Nephron (organoid): ENCODE data around the gene AGO3.

ENCODE experiments used
- H3K27ac Mint-ChIP-seq, 3 experiments: 2 replicates each; pipeline ENCODE4 v1.8.0; 2020; ENCODE audit warnings: mixed read lengths in 3 of 3, mild to moderate bottlenecking in 2 of 3, moderate library complexity in 1 of 3
- H3K27me3 Mint-ChIP-seq: 2 replicates; pipeline ENCODE4 v1.8.0; 2021; ENCODE audit warnings: low read depth, mild to moderate bottlenecking, moderate library complexity, mixed read lengths
- H3K36me3 Mint-ChIP-seq: 2 replicates; pipeline ENCODE4 v1.8.0; 2020; ENCODE audit warnings: low read depth, mixed read lengths
- H3K4me1 Mint-ChIP-seq: 2 replicates; pipeline ENCODE4 v1.8.0; 2020; ENCODE audit warnings: mixed read lengths
- H3K4me3 Mint-ChIP-seq, 3 experiments: 2 replicates each; pipeline ENCODE4 v1.8.0; 2020; ENCODE audit warnings: mild to moderate bottlenecking in 3 of 3, mixed read lengths in 3 of 3, moderate library complexity in 2 of 3
- H3K9me3 Mint-ChIP-seq: 2 replicates; pipeline ENCODE4 v1.8.0; 2020; ENCODE audit warnings: mixed read lengths
- TF ChIP-seq, protein P1 (sequence below), 3 experiments: fragments of 200-600 bp; sonication (generic); IDR thresholded peaks; one replicate each; pipeline ENCODE4 v1.5.0; 2021; ENCODE audit warnings: antibody characterized with exemption in 3 of 3; ENCODE audit not compliant: unreplicated experiment in 3 of 3

AGO3 gene

DNA sequence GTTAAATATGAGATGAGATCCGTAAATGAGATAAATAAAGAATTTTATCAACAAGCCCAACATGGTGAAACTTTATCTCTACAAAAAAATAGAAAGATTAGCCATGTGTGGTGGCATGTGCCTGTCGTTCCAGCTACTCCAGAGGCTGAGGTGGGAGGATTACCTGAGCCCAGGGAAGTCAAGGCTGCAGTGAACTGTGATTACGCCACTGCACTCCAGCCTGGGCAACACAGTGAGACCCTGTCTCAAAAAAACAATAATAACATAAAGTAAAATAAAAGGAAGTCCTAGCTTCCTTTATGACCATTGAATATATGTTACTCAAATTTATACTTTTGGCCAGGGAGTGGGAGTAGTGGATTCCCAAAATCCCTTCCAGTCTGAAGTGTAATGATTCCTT lies 104.2 kb downstream of the AGO3 start:
- H3K27ac Mint-ChIP-seq = no peak overlapping the region
- no peaks in the 10 kb centered on the region for H3K4me1 Mint-ChIP-seq
- peaks cover 65% of the 10 kb centered on the region for H3K36me3 Mint-ChIP-seq
- H3K9me3 Mint-ChIP-seq = no peaks in the 10 kb centered on the region
- TF ChIP-seq, protein P1, sequence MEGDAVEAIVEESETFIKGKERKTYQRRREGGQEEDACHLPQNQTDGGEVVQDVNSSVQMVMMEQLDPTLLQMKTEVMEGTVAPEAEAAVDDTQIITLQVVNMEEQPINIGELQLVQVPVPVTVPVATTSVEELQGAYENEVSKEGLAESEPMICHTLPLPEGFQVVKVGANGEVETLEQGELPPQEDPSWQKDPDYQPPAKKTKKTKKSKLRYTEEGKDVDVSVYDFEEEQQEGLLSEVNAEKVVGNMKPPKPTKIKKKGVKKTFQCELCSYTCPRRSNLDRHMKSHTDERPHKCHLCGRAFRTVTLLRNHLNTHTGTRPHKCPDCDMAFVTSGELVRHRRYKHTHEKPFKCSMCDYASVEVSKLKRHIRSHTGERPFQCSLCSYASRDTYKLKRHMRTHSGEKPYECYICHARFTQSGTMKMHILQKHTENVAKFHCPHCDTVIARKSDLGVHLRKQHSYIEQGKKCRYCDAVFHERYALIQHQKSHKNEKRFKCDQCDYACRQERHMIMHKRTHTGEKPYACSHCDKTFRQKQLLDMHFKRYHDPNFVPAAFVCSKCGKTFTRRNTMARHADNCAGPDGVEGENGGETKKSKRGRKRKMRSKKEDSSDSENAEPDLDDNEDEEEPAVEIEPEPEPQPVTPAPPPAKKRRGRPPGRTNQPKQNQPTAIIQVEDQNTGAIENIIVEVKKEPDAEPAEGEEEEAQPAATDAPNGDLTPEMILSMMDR (IDR thresholded peaks at IDR 0.05; ENCODE audit: unreplicated experiment in 3 of 3) = no peak
- no peak overlapping the region for H3K4me3 Mint-ChIP-seq
- no peaks in the 10 kb centered on the region for H3K27me3 Mint-ChIP-seq

DNA sequence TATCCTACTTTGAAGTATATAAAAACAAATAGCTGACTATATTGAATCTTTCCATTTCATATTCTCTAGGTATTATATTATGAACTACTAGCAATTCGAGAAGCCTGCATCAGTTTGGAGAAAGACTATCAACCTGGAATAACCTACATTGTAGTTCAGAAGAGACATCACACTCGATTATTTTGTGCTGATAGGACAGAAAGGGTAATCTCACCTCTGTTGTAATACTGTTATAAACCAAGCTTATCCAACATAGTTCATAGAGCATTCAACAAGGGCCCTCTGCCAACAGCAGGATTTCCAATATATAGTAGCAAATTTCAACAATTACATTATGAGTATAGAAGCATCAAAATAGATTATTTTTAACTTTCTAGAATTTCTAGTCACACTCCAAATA lies 109.3 kb downstream of the AGO3 start:
- H3K27me3 Mint-ChIP-seq = no peaks in the 10 kb centered on the region
- H3K4me1 Mint-ChIP-seq = no peaks in the 10 kb centered on the region
- H3K36me3 Mint-ChIP-seq = peaks cover 53% of the 10 kb centered on the region
- no peak overlapping the region for H3K4me3 Mint-ChIP-seq
- TF ChIP-seq, protein P1 (IDR thresholded peaks at IDR 0.05; ENCODE audit: unreplicated experiment in 3 of 3) = no peak
- H3K9me3 Mint-ChIP-seq = no peaks in the 10 kb centered on the region
- no peak overlapping the region for H3K27ac Mint-ChIP-seq

DNA sequence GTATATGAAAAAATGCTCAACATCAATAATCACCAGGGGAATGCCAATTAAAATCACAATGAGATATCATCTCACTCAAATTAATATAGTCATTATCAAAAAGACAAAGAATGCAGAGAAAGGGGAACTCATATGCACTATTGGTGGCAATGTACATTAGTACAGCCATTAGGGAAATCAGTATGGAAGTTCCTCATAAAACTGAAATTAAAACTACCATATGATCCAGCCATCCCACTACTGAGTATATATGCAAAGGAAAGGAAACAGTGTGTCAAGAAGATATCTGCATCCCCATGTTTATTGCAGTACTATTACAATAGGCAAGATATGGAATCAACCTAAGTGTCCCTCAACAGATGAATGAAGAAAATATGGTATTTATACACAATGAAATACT lies 120.9 kb downstream of the AGO3 start:
- Mint-ChIP-seq H3K4me3 (no peak overlapping the region), H3K36me3 (peaks cover 58% of the 10 kb centered on the region), H3K27me3 (no peaks in the 10 kb centered on the region), H3K9me3 (no peaks in the 10 kb centered on the region), H3K27ac (no peak overlapping the region), H3K4me1 (no peaks in the 10 kb centered on the region)
- TF ChIP-seq, protein P1 (IDR thresholded peaks at IDR 0.05; ENCODE audit: unreplicated experiment in 3 of 3) = no peak

GRCh38 chr1:36053978-36054377 lies 123.1 kb downstream of the AGO3 start:
- Mint-ChIP-seq H3K9me3 (no peaks in the 10 kb centered on the region), H3K27me3 (no peaks in the 10 kb centered on the region), H3K4me3 (no peak overlapping the region), H3K27ac (no peak overlapping the region), H3K36me3 (peaks cover 37% of the 10 kb centered on the region), H3K4me1 (no peaks in the 10 kb centered on the region)
- TF ChIP-seq, protein P1 (IDR thresholded peaks at IDR 0.05; ENCODE audit: unreplicated experiment in 3 of 3) = no peak

DNA sequence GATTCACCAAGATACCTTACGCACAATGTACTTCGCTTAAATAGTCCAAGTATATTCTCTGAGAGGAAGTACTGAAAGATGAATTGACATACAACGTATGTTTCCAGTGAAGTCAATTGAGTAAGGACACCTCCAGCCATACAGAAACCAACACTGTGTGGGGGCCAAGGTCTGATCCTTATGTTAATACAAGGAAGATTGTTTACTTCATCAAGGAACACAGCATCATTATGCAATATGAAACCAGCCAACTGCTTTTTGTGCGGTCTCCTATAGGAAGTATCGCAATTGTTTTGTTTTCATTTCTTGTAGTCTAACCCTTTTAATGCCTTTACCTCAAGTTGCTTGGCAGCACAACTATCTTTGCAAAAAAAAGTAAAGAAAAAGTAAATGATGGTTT lies 124.8 kb downstream of the AGO3 start:
- TF ChIP-seq, protein P1 (IDR thresholded peaks at IDR 0.05; ENCODE audit: unreplicated experiment in 3 of 3) = no peak
- Mint-ChIP-seq H3K27me3 (no peaks in the 10 kb centered on the region), H3K36me3 (peaks cover 27% of the 10 kb centered on the region)

GRCh38 chr1:36062315-36062714 lies 131.4 kb downstream of the AGO3 start:
- TF ChIP-seq, protein P1 (IDR thresholded peaks at IDR 0.05; ENCODE audit: unreplicated experiment in 3 of 3) = no peak
- Mint-ChIP-seq H3K27me3 (no peaks in the 10 kb centered on the region), H3K9me3 (no peaks in the 10 kb centered on the region), H3K36me3 (no peaks in the 10 kb centered on the region), H3K4me3 (no peak overlapping the region), H3K4me1 (no peaks in the 10 kb centered on the region), H3K27ac (no peak overlapping the region)

More for the DNA sequence above, 124.8 kb downstream of the AGO3 start:
- Mint-ChIP-seq H3K27ac (no peak overlapping the region), H3K4me1 (no peaks in the 10 kb centered on the region), H3K4me3 (no peak overlapping the region), H3K9me3 (no peaks in the 10 kb centered on the region)
